GM12891 (cell line): ENCODE results near the gene TRIM47.

Experiments used
- PAX5 ChIP-seq: IDR thresholded peaks from 2 replicates; pipeline ENCODE4 v1.6.1; 2011; ENCODE audit warnings: low read length, moderate library complexity, mild to moderate bottlenecking; ENCODE audit not compliant: insufficient read depth, severe bottlenecking
- POLR2A ChIP-seq: IDR thresholded peaks from 2 replicates; pipeline ENCODE4 v1.6.1; 2011; ENCODE audit warnings: low read depth, low read length, control low read depth
- POLR2AphosphoS5 ChIP-seq: IDR thresholded peaks from 2 replicates; pipeline ENCODE4 v1.6.1; 2011; ENCODE audit warnings: low read depth, low read length, control low read depth

- no peak for TF ChIP-seq POLR2AphosphoS5
- TF ChIP-seq PAX5 = no peak
- TF ChIP-seq POLR2A = no peak
Measured at GRCh38 chr17:75831032-75831571, 47.3 kb downstream of the TRIM47 start.
